HepG2 (cell line): ENCODE results near the gene MEX3C. TPM values are rescaled to one million over a fixed set of nuclear protein-coding genes. Genes with fewer than 3 reads are reported as not detected.

ENCODE experiments used
- CBX5 ChIP-seq: sonication (generic); formaldehyde crosslinking; IDR thresholded peaks from 2 replicates; pipeline ENCODE4 v1.4.0; 2020; ENCODE audit warnings: missing genetic modification reagents, borderline replicate concordance
- CCDC6 ChIP-seq: sonication (generic); formaldehyde crosslinking; IDR thresholded peaks from 2 replicates; pipeline ENCODE4 v1.8.1; 2022; ENCODE audit warnings: mild to moderate bottlenecking, missing genetic modification reagents, moderate library complexity
- DPF2 ChIP-seq: sonication (generic); formaldehyde crosslinking; IDR thresholded peaks from 2 replicates; pipeline ENCODE4 v1.4.0; 2020; ENCODE audit warnings: mild to moderate bottlenecking, low read depth, missing genetic modification reagents, borderline replicate concordance
- ERF ChIP-seq: IDR thresholded peaks from 2 replicates; pipeline ENCODE4 v1.6.1; 2018; ENCODE audit warnings: missing biosample characterization, missing genetic modification reagents
- HHEX ChIP-seq: IDR thresholded peaks from 2 replicates; pipeline ENCODE4 v1.6.1; 2016; ENCODE audit warnings: control low read depth
- HOXD1 ChIP-seq: sonication (generic); formaldehyde crosslinking; IDR thresholded peaks from 2 replicates; pipeline ENCODE4 v1.5.0; 2020; ENCODE audit warnings: missing genetic modification reagents
- KDM4B ChIP-seq: sonication (generic); formaldehyde crosslinking; IDR thresholded peaks from 2 replicates; pipeline ENCODE4 v1.4.0; 2020; ENCODE audit warnings: missing genetic modification reagents
- MED13 ChIP-seq: sonication (generic); formaldehyde crosslinking; IDR thresholded peaks from 2 replicates; pipeline ENCODE4 v1.5.0; 2020; ENCODE audit warnings: missing genetic modification reagents
- MYC ChIP-seq: sonication (generic); formaldehyde crosslinking; IDR thresholded peaks from 2 replicates; pipeline ENCODE4 v1.9.0; 2021; ENCODE audit warnings: missing genetic modification reagents, borderline replicate concordance
- MYNN ChIP-seq: sonication (generic); formaldehyde crosslinking; IDR thresholded peaks from 2 replicates; pipeline ENCODE4 v1.4.0; 2020; ENCODE audit warnings: mild to moderate bottlenecking, low read depth, missing genetic modification reagents
- POLR2A ChIP-seq, 2 experiments: IDR thresholded peaks; 2 replicates each; pipeline ENCODE4 v1.6.1; 2011; ENCODE audit warnings: low read depth in 2 of 2, low read length in 2 of 2, mild to moderate bottlenecking in 1 of 2, moderate library complexity in 1 of 2; ENCODE audit not compliant: insufficient read depth in 1 of 2
- SP140L ChIP-seq: sonication (generic); formaldehyde crosslinking; IDR thresholded peaks from 2 replicates; pipeline ENCODE4 v1.4.0; 2020; ENCODE audit warnings: missing genetic modification reagents, borderline replicate concordance
- TGIF2 ChIP-seq: IDR thresholded peaks from 2 replicates; pipeline ENCODE4 v1.6.1; 2016; ENCODE audit warnings: control low read depth, missing compliant biosample characterization
- ZFP36L2 ChIP-seq: sonication (generic); formaldehyde crosslinking; IDR thresholded peaks from 2 replicates; pipeline ENCODE4 v1.4.0; 2020; ENCODE audit warnings: missing genetic modification reagents
- ZFP41 ChIP-seq: sonication (generic); formaldehyde crosslinking; IDR thresholded peaks from 2 replicates; pipeline ENCODE4 v1.4.0; 2020; ENCODE audit warnings: mild to moderate bottlenecking, missing genetic modification reagents, borderline replicate concordance
- ZKSCAN8 ChIP-seq: IDR thresholded peaks from 2 replicates; pipeline ENCODE4 v1.6.1; 2016; ENCODE audit warnings: borderline replicate concordance, missing genetic modification reagents, missing compliant biosample characterization
- ZNF205 ChIP-seq: IDR thresholded peaks from 2 replicates; pipeline ENCODE4 v1.6.1; 2018; ENCODE audit warnings: missing biosample characterization, missing genetic modification reagents
- ZNF382 ChIP-seq: sonication (generic); formaldehyde crosslinking; IDR thresholded peaks from 2 replicates; pipeline ENCODE4 v1.5.0; 2020; ENCODE audit warnings: missing genetic modification reagents, mild to moderate bottlenecking, borderline replicate concordance
- ZNF460 ChIP-seq: sonication (generic); formaldehyde crosslinking; IDR thresholded peaks from 2 replicates; pipeline ENCODE4 v1.5.1; 2020; ENCODE audit warnings: missing genetic modification reagents, mild to moderate bottlenecking, borderline replicate concordance
- ZNF510 ChIP-seq: sonication (generic); formaldehyde crosslinking; IDR thresholded peaks from 2 replicates; pipeline ENCODE4 v1.4.0; 2020; ENCODE audit warnings: low read depth, mild to moderate bottlenecking, missing genetic modification reagents
- ZNF615 ChIP-seq: sonication (generic); formaldehyde crosslinking; IDR thresholded peaks from 2 replicates; pipeline ENCODE4 v1.5.0; 2020; ENCODE audit warnings: mild to moderate bottlenecking, missing genetic modification reagents, borderline replicate concordance
- ZNF619 ChIP-seq: sonication (generic); formaldehyde crosslinking; IDR thresholded peaks from 2 replicates; pipeline ENCODE4 v1.4.0; 2020; ENCODE audit warnings: mild to moderate bottlenecking, missing genetic modification reagents
- ZNF7 ChIP-seq: IDR thresholded peaks from 2 replicates; pipeline ENCODE4 v1.6.1; 2016; ENCODE audit warnings: missing biosample characterization, missing genetic modification reagents
- ZNF709 ChIP-seq: sonication (generic); formaldehyde crosslinking; IDR thresholded peaks from 2 replicates; pipeline ENCODE4 v1.5.0; 2020; ENCODE audit warnings: mild to moderate bottlenecking, missing genetic modification reagents
- ZNF841 ChIP-seq: sonication (generic); formaldehyde crosslinking; IDR thresholded peaks from 2 replicates; pipeline ENCODE4 v1.8.1; 2023; ENCODE audit warnings: missing genetic modification reagents, borderline replicate concordance
- ZSCAN25 ChIP-seq: sonication (generic); formaldehyde crosslinking; IDR thresholded peaks from 2 replicates; pipeline ENCODE4 v1.8.0; 2022; ENCODE audit warnings: mild to moderate bottlenecking, missing genetic modification reagents
- polyA plus RNA-seq, 8 experiments: library from polyadenylated mRNA; depleted of rRNA in 3 of 8; stranded (reverse) in 7 of 8; unstranded in 1 of 8; fragments of >200 nt; fragmentation: Illumina TruSeq in 4 of 8; extraction: Trizol in 4 of 8; gene quantifications; 2 replicates each; pipeline versions ENCODE4 v1.2.1 to v1.2.3, GENCODE V29; 2011 to 2016; ENCODE audit warnings: low read depth in 4 of 8, missing spikeins in 1 of 8, mixed read lengths in 1 of 8; ENCODE audit not compliant: insufficient read depth in 1 of 8
- total RNA-seq, 5 experiments: library from RNA; depleted of rRNA; stranded (reverse); fragments of >200 nt; fragmentation: Illumina TruSeq; extraction: Trizol; gene quantifications; 2 replicates each; pipeline ENCODE4 v1.2.3, GENCODE V29; 2016; ENCODE audit warnings: low read depth in 1 of 5
- TF ChIP-seq, protein P1 (sequence below): fragments of 450-650 bp; IDR thresholded peaks from 2 replicates; pipeline ENCODE4 v1.6.1; 2017
- TF ChIP-seq, protein P2 (sequence below): sonication (generic); formaldehyde crosslinking; IDR thresholded peaks from 2 replicates; pipeline ENCODE4 v1.4.0; 2020; ENCODE audit warnings: missing genetic modification reagents, borderline replicate concordance
- TF ChIP-seq, protein P3 (sequence below): sonication (generic); formaldehyde crosslinking; IDR thresholded peaks from 2 replicates; pipeline ENCODE4 v1.8.0; 2022; ENCODE audit warnings: mild to moderate bottlenecking, missing genetic modification reagents

MEX3C gene
- total and polyA plus RNA-seq, 2 of the 13 experiments (the other 11 are each of a cell fraction or from before 2014, with no cell fraction given): 34.8 to 36.4 TPM

DNA sequence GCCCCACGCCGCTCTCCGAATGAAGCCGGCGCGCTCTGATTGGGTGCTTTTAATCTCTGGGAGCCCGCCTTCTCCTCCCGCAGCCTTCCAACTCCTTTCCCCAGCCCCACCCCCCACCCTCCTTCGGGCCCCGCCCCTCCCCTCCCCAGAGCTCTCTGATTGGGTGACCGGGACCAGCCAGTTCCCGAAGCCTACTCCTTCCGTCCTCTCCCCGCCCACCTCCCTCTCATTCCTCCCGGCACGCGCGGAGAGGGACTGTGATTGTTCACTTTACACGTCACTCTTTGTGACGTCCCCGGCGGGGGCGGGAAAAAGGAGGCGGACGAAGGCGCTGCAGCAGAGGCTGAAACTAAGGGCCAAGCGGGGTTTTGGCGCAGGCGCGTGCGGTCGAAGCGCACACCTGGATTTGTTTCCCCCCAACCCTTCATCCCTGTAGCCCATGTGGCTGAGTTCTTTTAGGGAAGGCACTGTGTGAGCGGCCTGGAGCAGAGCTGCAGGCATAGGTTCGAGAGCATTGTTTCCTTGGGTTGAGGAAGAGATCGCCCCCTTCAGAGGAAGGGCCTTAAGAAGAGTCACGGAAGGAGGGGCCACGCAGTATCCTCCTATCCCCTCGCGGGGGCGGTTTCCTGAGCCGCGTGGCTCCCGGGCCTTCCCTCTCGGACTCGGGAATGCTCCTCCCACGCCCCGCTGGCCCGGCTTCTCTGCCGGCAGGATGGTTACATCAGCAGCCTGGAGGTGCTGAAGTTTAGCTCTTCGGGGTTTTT lies at the start of gene MEX3C (continued):
- peak; percentile 92; the same call in 1 of the 2 replicates for TF ChIP-seq ZNF709 (CRISPR knock-in tag)
- peak; percentile 96 for TF ChIP-seq MYC (CRISPR knock-in tag)
- no peak for TF ChIP-seq ZNF382 (CRISPR knock-in tag)
- no peak for TF ChIP-seq ZFP36L2 (CRISPR knock-in tag)
- TF ChIP-seq KDM4B (CRISPR knock-in tag): no peak
- no peak for TF ChIP-seq ZSCAN25
- TF ChIP-seq ZNF460 (CRISPR knock-in tag): peak; percentile 52; the same call in 1 of the 2 replicates
- peak; percentile 49; the same call in 1 of the 2 replicates for TF ChIP-seq TGIF2 (CRISPR knock-in tag)
- TF ChIP-seq ZNF205 (CRISPR knock-in tag): peak; percentile 47; the same call in 1 of the 2 replicates
- TF ChIP-seq MYNN: peak; percentile 58; the same call in 1 of the 2 replicates
- TF ChIP-seq ZFP41: no peak
- TF ChIP-seq, protein P1, sequence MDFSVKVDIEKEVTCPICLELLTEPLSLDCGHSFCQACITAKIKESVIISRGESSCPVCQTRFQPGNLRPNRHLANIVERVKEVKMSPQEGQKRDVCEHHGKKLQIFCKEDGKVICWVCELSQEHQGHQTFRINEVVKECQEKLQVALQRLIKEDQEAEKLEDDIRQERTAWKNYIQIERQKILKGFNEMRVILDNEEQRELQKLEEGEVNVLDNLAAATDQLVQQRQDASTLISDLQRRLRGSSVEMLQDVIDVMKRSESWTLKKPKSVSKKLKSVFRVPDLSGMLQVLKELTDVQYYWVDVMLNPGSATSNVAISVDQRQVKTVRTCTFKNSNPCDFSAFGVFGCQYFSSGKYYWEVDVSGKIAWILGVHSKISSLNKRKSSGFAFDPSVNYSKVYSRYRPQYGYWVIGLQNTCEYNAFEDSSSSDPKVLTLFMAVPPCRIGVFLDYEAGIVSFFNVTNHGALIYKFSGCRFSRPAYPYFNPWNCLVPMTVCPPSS: no peak
- TF ChIP-seq ZKSCAN8: 0 out of 2 replicates have a peak, but pooled peaks have one; percentile 16
- peak; percentile 30; the same call in 1 of the 2 replicates for TF ChIP-seq ZNF841 (CRISPR knock-in tag)
- TF ChIP-seq ERF: peak; percentile 70
- TF ChIP-seq POLR2A (IDR thresholded peaks at IDR 0.05; ENCODE audit: insufficient read depth in 1 of 2, low read depth in 2 of 2, low read length in 2 of 2): peak; percentile 91 to 93
- TF ChIP-seq, protein P2, sequence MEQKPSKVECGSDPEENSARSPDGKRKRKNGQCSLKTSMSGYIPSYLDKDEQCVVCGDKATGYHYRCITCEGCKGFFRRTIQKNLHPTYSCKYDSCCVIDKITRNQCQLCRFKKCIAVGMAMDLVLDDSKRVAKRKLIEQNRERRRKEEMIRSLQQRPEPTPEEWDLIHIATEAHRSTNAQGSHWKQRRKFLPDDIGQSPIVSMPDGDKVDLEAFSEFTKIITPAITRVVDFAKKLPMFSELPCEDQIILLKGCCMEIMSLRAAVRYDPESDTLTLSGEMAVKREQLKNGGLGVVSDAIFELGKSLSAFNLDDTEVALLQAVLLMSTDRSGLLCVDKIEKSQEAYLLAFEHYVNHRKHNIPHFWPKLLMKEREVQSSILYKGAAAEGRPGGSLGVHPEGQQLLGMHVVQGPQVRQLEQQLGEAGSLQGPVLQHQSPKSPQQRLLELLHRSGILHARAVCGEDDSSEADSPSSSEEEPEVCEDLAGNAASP (CRISPR knock-in tag): 0 out of 2 replicates have a peak, but pooled peaks have one; percentile 22
- TF ChIP-seq ZNF619: no peak
- no peak for TF ChIP-seq HOXD1 (CRISPR knock-in tag)
- TF ChIP-seq ZNF615: 0 out of 2 replicates have a peak, but pooled peaks have one; percentile 46
- no peak for TF ChIP-seq ZNF7
- peak; percentile 55; the same call in 1 of the 2 replicates for TF ChIP-seq ZNF510 (CRISPR knock-in tag)
- TF ChIP-seq SP140L (CRISPR knock-in tag): no peak
- TF ChIP-seq DPF2 (CRISPR knock-in tag): no peak
- TF ChIP-seq CCDC6 (CRISPR knock-in tag): peak; percentile 92; the same call in 1 of the 2 replicates
- TF ChIP-seq, protein P3, sequence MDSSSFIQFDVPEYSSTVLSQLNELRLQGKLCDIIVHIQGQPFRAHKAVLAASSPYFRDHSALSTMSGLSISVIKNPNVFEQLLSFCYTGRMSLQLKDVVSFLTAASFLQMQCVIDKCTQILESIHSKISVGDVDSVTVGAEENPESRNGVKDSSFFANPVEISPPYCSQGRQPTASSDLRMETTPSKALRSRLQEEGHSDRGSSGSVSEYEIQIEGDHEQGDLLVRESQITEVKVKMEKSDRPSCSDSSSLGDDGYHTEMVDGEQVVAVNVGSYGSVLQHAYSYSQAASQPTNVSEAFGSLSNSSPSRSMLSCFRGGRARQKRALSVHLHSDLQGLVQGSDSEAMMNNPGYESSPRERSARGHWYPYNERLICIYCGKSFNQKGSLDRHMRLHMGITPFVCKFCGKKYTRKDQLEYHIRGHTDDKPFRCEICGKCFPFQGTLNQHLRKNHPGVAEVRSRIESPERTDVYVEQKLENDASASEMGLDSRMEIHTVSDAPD (CRISPR knock-in tag): peak; percentile 68; the same call in 1 of the 2 replicates
- no peak for TF ChIP-seq MED13 (CRISPR knock-in tag)
- TF ChIP-seq CBX5 (CRISPR knock-in tag): peak; percentile 74; the same call in 1 of the 2 replicates
- TF ChIP-seq HHEX (CRISPR knock-in tag): no peak
